Body of pancreas (tissue), 4 donors: Measurements from ENCODE around the gene CEP112.

Experiments used
- POLR2A ChIP-seq, 3 donors: fragments of 450-650 bp; IDR thresholded peaks; one replicate each; pipeline ENCODE4 v1.6.1; 2016; ENCODE audit warnings: antibody characterized with exemption in 3 of 3, mild to moderate bottlenecking in 2 of 3
- TF ChIP-seq, protein P1 (sequence below), 7 experiments: fragments of 450-650 bp in 4 of 7; fragments of 200-600 bp in 3 of 7; sonication (generic) in 3 of 7; IDR thresholded peaks; one replicate each; pipeline ENCODE4 v1.5.1; 2016 to 2019; ENCODE audit warnings: antibody characterized with exemption in 7 of 7

DNA sequence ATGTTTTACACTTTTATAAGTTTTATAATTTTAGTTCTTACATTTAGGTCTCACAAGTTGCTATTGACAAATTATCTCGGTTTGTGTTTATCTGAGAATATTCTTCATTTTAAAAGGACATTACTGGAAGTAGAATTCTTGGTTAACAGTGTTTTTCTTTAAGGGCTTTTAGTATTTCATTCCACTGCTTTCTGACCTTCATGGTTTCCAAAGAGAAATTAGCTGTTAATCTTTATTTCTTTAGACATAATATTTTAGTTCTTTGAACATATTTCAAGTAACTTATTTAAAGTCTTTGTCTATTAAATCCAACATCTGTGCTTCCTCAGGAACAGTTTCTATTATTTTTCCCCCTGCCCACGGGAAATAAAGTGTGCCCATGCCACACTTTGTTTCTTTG lies 390.4 kb downstream of the CEP112 start:
- TF ChIP-seq, protein P1, sequence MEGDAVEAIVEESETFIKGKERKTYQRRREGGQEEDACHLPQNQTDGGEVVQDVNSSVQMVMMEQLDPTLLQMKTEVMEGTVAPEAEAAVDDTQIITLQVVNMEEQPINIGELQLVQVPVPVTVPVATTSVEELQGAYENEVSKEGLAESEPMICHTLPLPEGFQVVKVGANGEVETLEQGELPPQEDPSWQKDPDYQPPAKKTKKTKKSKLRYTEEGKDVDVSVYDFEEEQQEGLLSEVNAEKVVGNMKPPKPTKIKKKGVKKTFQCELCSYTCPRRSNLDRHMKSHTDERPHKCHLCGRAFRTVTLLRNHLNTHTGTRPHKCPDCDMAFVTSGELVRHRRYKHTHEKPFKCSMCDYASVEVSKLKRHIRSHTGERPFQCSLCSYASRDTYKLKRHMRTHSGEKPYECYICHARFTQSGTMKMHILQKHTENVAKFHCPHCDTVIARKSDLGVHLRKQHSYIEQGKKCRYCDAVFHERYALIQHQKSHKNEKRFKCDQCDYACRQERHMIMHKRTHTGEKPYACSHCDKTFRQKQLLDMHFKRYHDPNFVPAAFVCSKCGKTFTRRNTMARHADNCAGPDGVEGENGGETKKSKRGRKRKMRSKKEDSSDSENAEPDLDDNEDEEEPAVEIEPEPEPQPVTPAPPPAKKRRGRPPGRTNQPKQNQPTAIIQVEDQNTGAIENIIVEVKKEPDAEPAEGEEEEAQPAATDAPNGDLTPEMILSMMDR (IDR thresholded peaks at IDR 0.05) = no peak
- TF ChIP-seq POLR2A (IDR thresholded peaks at IDR 0.05) = no peak
